GM06990 (cell line): Measurements from ENCODE around the gene DCHS1.

Experiments
- DNase-seq: peaks from one replicate; pipeline ENCODE4 v3.0.0-alpha.2; 2011; ENCODE audit not compliant: insufficient read length; ENCODE audit errors: extremely low read depth
- H3K27me3 ChIP-seq: replicated peaks from 2 replicates; pipeline ENCODE4 v1.6.0; 2011; ENCODE audit warnings: low read length; ENCODE audit not compliant: control insufficient read depth, insufficient read depth
- H3K36me3 ChIP-seq: 2 replicates; pipeline ENCODE4 v1.5.1; 2011; ENCODE audit warnings: low read length; ENCODE audit not compliant: control insufficient read depth, insufficient read depth
- H3K4me3 ChIP-seq: replicated peaks from 2 replicates; pipeline ENCODE4 v1.5.1; 2011; ENCODE audit warnings: low read depth, mild to moderate bottlenecking, control low read depth, low read length
- CTCF ChIP-seq: IDR thresholded peaks from 2 replicates; pipeline ENCODE4 v1.5.1; 2011; ENCODE audit warnings: low read length, control low read depth, mild to moderate bottlenecking, inconsistent platforms; ENCODE audit not compliant: insufficient read depth, poor library complexity, severe bottlenecking

Gene DCHS1

GRCh38 chr11:6626971-6627761, 28.4 kb downstream of the DCHS1 start:
- DNase-seq = no peak
- H3K4me3 ChIP-seq = no peak overlapping the region
- no peaks in the 10 kb centered on the region for H3K27me3 ChIP-seq
- TF ChIP-seq CTCF = no peak
- no peaks in the 10 kb centered on the region for H3K36me3 ChIP-seq

- H3K36me3 ChIP-seq = no peaks in the 10 kb centered on the region
- no peak for DNase-seq
- no peak for TF ChIP-seq CTCF
- H3K27me3 ChIP-seq = no peaks in the 10 kb centered on the region
- H3K4me3 ChIP-seq = no peak overlapping the region
These were observed 29.7 kb downstream of the DCHS1 start for GRCh38 chr11:6625832-6626420.

- TF ChIP-seq CTCF = no peak
- Histone ChIP-seq H3K36me3 (no peaks in the 10 kb centered on the region), H3K27me3 (no peaks in the 10 kb centered on the region), H3K4me3 (no peak overlapping the region)
- no peak for DNase-seq
These were observed 30.3 kb downstream of the DCHS1 start for GRCh38 chr11:6625156-6625831.

GRCh38 chr11:6623391-6624363, 31.9 kb downstream of the DCHS1 start:
- no peak for TF ChIP-seq CTCF
- Histone ChIP-seq H3K27me3 (no peaks in the 10 kb centered on the region), H3K4me3 (no peak overlapping the region), H3K36me3 (no peaks in the 10 kb centered on the region)
- no peak for DNase-seq

GRCh38 chr11:6622261-6623171, 33.1 kb downstream of the DCHS1 start:
- no peaks in the 10 kb centered on the region for H3K27me3 ChIP-seq
- no peak for DNase-seq
- TF ChIP-seq CTCF = no peak

More at GRCh38 chr11:6622261-6623171, 33.1 kb downstream of the DCHS1 start:
- no peaks in the 10 kb centered on the region for H3K36me3 ChIP-seq
- H3K4me3 ChIP-seq = no peak overlapping the region
